Upper lobe of left lung (tissue), 4 donors: ENCODE results near the gene VGF.

ENCODE experiments used
- CTCF ChIP-seq, 6 experiments: fragments of 450-650 bp in 4 of 6; fragments of 200-600 bp in 2 of 6; sonication (generic) in 2 of 6; IDR thresholded peaks; one replicate each; pipeline ENCODE4 v1.5.1; 2016 to 2019; ENCODE audit warnings: antibody characterized with exemption in 6 of 6
- POLR2AphosphoS5 ChIP-seq, 2 donors: sonication (generic); formaldehyde crosslinking; IDR thresholded peaks; one replicate each; pipeline ENCODE4 v1.5.1; 2017; ENCODE audit warnings: antibody characterized with exemption in 2 of 2

GRCh38 chr7:101189109-101189508 lies 23.7 kb upstream of the VGF start:
- TF ChIP-seq CTCF (IDR thresholded peaks at IDR 0.05) = no peak
- no peak for TF ChIP-seq POLR2AphosphoS5 (IDR thresholded peaks at IDR 0.05)
